ENCODE data around the gene DSC3. TPM values are rescaled to one million over a fixed set of nuclear protein-coding genes. Genes with fewer than 3 reads are reported as not detected.

DSC3 gene
- total and polyA plus RNA-seq, 9 of the 15 experiments (the other 6 are each of a cell fraction or from before 2014, with no cell fraction given), result 0.01 to 0.40 (median 0.07) TPM

DNA sequence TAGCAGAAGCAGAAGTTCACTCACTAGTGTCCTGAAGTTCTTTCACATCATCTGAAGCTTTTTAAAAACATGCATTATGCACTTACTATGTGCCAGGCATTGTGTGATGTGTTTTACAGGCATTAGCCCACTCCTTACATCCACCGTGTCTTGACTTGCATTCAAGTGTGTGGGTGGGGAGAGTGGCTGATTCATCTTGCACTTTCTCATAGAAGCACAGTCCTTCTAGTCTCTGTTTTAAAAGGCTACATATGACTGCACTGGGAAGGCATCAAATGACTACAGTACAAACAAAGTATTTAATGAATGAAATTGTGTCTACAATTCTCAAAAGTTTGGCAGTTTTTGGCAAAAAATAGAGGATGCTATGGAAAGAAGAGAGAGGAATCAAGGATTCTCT lies 21.6 kb upstream of the DSC3 start:
- intact Hi-C loops (cut with micrococcal nuclease), result no loop called here
- CTCF ChIA-PET (ENCODE audit: low intra/inter-chr PET ratio), result no interaction called here
- Histone ChIP-seq H3K9me3 (replicated peaks; ENCODE audit: control insufficient read depth, insufficient read depth, low read depth, low read length) (no peaks in the 10 kb centered on the region), H3K79me2 (ENCODE audit: control insufficient read depth, insufficient read depth, low read length) (no peaks in the 10 kb centered on the region), H3K4me1 (replicated peaks in 1 of 2; ENCODE audit: control insufficient read depth in 2 of 2, insufficient read depth in 2 of 2, low read length in 2 of 2) (no peaks in the 10 kb centered on the region), H3K9me1 (ENCODE audit: control insufficient read depth, insufficient read depth, low read length) (no peaks in the 10 kb centered on the region), H3K27ac (ENCODE audit: extremely low read depth, low read depth, low read length) (no peak overlapping the region), H3K36me3 (ENCODE audit: control insufficient read depth, insufficient read depth, low read length) (peaks cover 14% of the 10 kb centered on the region; the same call in 2 of the 3 replicates), H3K4me2 (ENCODE audit: insufficient read depth, low read length) (no peak overlapping the region), H4K20me1 (replicated peaks; ENCODE audit: control insufficient read depth, insufficient read depth, low read length) (no peaks in the 10 kb centered on the region), H2AFZ (ENCODE audit: low read depth, low read length) (no peak overlapping the region), H3K27me3 (ENCODE audit: control insufficient read depth in 2 of 2, insufficient read depth in 2 of 2, low read length in 2 of 2) (no peaks in the 10 kb centered on the region), H3K4me3 (no peak overlapping the region), H3K9ac (ENCODE audit: insufficient read depth in 1 of 2, low read depth in 2 of 2, low read length in 2 of 2) (no peak overlapping the region)
- WGBS (ENCODE audit: insufficient coverage, low coverage, missing lambda C conversion rate), result 0% methylated on average over 1 of the region's 1 CpG
- FAIRE-seq (no peak), DNase-seq (ENCODE audit: extremely low read depth in 1 of 4, low spot score in 3 of 4) (no peak), ATAC-seq (peak; percentile 57)
- in situ Hi-C loops (cut with MboI), result no loop called here
- POLR2A ChIA-PET, result interaction anchor here (1.2 kb wide), 1 partner anchor 17 kb away, joined by 4 read pairs; no protein-coding TSS in a partner anchor
- BruUV-seq (replicated peaks), result no TSS peak
- no peak for TF ChIP-seq SAP30 (IDR thresholded peaks at IDR 0.05; ENCODE audit: borderline replicate concordance, insufficient read depth, low read depth, low read length, poor library complexity, severe bottlenecking)
- 0 out of 2 replicates have a peak, but pooled peaks have one; percentile 5 for TF ChIP-seq EGR1 (conservative IDR thresholded peaks at IDR 0.05)
- no peak for TF ChIP-seq ZFX (CRISPR knock-in tag; IDR thresholded peaks at IDR 0.05)

DNA sequence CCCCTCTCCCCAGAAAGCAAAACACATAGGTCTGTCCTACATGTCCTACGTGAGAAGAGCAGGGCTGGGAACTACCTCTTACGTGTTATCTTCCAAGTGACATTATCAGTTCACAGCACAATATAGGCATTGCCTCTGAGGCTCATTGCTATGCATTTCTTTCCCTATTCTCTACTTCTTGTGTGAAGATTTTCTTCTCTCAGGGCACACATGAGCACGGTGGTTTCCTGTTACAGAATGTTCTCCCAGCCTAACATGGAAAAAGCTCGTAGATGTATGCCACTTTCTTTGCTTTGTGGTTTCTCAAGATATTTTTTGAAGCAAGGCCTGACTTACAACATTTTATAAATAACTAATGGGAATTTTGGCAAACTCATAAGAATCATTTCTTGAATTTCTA lies 19.4 kb upstream of the DSC3 start:
- POLR2A ChIA-PET, result interaction anchor here (1.7 kb wide), 1 partner anchor 44 kb away, joined by 3 read pairs; no protein-coding TSS in a partner anchor
- H4K20me1 ChIP-seq (replicated peaks; ENCODE audit: control insufficient read depth, insufficient read depth, low read length), result no peaks in the 10 kb centered on the region
- in situ Hi-C loops (cut with MboI), result no loop called here

More for the DNA sequence above, 19.4 kb upstream of the DSC3 start:
- TF ChIP-seq ZZZ3 (IDR thresholded peaks at IDR 0.05), result no peak
- TF ChIP-seq ZC3H8 (IDR thresholded peaks at IDR 0.05), result no peak
- no peak for TF ChIP-seq TCF7 (IDR thresholded peaks at IDR 0.05; ENCODE audit: borderline replicate concordance)
- TF ChIP-seq HDAC3 (IDR thresholded peaks at IDR 0.05; ENCODE audit: borderline replicate concordance, partially characterized antibody), result no peak
- TF ChIP-seq ZNF239 (CRISPR knock-in tag; IDR thresholded peaks at IDR 0.05), result no peak
- TF ChIP-seq NCOA1 (IDR thresholded peaks at IDR 0.05; ENCODE audit: low read depth), result no peak
- TF ChIP-seq SIX5 (IDR thresholded peaks at IDR 0.05; ENCODE audit: borderline replicate concordance in 1 of 2, insufficient read depth in 1 of 2, low read depth in 1 of 2, low read length in 2 of 2), result no peak
- no peaks in the 10 kb centered on the region for H3K4me1 ChIP-seq (replicated peaks in 1 of 2; ENCODE audit: control insufficient read depth in 2 of 2, insufficient read depth in 2 of 2, low read length in 2 of 2)
- WGBS (ENCODE audit: insufficient coverage, low coverage, missing lambda C conversion rate), result 0% methylated on average over 4 of the region's 4 CpGs
- intact Hi-C loops (cut with micrococcal nuclease), result no loop called here
- H3K27me3 ChIP-seq (ENCODE audit: control insufficient read depth in 2 of 2, insufficient read depth in 2 of 2, low read length in 2 of 2), result no peaks in the 10 kb centered on the region
- no peak overlapping the region for H3K4me3 ChIP-seq
- no peak for DNase-seq (ENCODE audit: extremely low read depth in 1 of 4, low spot score in 3 of 4)
- no peak for FAIRE-seq
- H3K4me2 ChIP-seq (ENCODE audit: insufficient read depth, low read length), result no peak overlapping the region
- CTCF ChIA-PET (ENCODE audit: low intra/inter-chr PET ratio), result no interaction called here
- no TSS peak for BruUV-seq (replicated peaks)
- no peaks in the 10 kb centered on the region for H3K36me3 ChIP-seq (ENCODE audit: control insufficient read depth, insufficient read depth, low read length)
- no peaks in the 10 kb centered on the region for H3K9me3 ChIP-seq (replicated peaks; ENCODE audit: control insufficient read depth, insufficient read depth, low read depth, low read length)
- H2AFZ ChIP-seq (ENCODE audit: low read depth, low read length), result no peak overlapping the region
- ATAC-seq, result no peak
- no peak overlapping the region for H3K9ac ChIP-seq (ENCODE audit: insufficient read depth in 1 of 2, low read depth in 2 of 2, low read length in 2 of 2)
- no peaks in the 10 kb centered on the region for H3K9me1 ChIP-seq (ENCODE audit: control insufficient read depth, insufficient read depth, low read length)
- no peaks in the 10 kb centered on the region for H3K79me2 ChIP-seq (ENCODE audit: control insufficient read depth, insufficient read depth, low read length)
- H3K27ac ChIP-seq (ENCODE audit: extremely low read depth, low read depth, low read length), result no peak overlapping the region
